Germinal center (tissue), 1 donor: ENCODE measurements around the gene SP3.

Experiments
- DNase-seq: peaks from one replicate; pipeline ENCODE4 v3.0.0; 2012; ENCODE audit warnings: mixed read lengths, low spot score

Gene SP3

DNA sequence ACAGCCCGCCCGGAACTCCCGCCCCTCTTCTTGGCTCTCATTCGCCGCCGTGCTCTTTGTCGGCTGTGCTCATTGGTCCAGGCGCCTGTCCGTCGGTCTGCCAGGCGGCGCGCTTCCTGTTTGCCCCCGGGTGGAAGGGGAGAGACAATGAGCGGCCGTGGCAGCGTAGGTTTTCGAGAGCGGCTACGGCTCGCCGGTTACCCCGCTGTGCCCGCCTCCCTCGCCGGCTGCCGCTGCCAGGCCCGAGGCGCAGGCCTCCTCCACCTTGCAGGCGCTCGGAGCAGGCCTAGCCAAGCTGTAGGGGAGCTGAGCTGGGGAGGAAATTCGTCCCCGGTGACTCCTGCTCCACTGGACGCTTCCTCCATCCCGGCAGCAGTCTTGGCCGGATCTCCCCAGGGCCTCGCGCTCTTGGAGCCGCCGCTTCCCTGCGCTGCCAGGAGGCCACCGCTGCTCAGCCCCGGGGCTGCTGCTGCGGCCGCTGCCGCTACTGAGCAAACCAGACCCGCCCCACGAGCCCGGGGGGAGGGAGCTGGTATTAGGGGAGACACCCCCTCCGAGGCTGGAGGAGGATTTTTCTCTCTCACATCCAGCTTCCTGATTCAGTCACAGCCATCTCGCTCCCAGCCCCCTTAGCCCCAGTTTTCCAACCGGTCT lies at the start of gene SP3:
Gene SP3 (minus strand): TSS at position 2 of the 654 bp plus-strand sequence. CDS start 202 bp downstream, outside the sequence.
- DNase-seq: peak; percentile 99

DNA sequence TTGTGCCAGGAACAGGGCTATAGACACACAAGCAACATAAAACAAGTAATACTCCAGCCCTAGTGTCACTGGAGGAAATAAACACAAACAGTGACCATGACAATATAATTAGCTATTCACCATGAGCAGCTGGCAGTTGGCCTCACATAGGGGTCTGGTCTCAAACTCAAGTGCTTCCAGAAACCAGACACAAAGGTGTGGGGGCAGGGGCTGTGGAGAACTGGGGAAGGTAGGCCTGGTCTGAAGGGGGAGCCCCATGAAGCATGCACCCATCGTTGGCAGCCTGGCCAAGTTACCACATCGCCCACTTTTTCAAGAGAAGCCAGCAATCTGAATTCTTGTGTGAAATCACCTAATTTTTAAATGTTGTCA lies 49.5 kb upstream of the SP3 start:
- DNase-seq: no peak

DNA sequence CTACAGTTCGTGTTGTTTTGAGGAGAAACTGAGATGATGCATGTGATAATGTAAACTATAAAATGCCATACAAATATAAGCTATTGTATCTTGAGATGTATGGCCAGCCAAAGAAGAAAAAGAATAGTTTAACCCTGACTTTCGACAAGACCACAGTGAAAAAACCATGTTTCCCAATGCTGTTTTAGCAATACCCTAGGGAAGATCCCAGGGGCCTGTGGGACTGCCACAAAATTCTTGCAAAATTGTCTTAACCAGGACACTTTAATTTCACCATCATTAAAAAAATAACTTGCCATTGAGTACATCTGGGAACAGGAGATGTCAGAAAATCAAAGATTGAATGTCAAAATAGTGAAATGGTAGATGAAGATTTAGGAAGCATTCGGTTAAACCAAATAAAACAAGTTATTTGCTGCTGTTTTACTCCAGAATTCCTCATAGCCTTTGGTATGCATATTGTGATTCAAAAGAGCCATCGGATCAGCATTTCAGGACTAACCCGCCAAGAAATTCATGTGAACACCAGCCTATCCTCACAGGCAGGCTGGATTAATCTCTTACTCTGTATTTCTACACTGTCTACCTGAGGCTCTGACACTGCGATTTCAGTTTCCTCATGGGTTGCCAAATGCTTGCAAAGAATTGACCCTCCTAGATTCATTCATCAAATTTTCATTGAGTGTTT lies 49.0 kb upstream of the SP3 start:
- no peak for DNase-seq

DNA sequence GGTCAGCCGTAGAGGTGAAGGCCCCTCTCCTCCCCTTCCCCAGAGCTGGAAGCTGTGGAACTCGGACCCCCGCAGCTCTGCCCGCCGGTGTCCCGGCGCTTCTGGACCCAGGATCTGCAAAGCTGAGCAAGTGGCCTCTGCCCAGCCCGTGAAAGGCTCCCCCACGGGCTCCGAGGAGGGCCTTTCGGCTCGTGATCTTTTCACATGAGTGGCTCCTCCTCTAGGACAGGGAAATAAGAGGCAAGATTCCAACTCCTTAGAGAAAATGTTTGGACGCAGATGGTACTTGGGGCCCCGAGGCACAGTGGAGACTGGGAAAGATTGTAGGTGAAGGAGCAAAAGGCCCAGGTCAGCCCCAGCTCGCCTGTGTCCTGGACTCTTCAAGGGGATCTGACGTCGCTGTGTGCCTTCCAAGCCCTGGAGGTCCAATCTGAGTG lies 48.2 kb upstream of the SP3 start:
- no peak for DNase-seq

DNA sequence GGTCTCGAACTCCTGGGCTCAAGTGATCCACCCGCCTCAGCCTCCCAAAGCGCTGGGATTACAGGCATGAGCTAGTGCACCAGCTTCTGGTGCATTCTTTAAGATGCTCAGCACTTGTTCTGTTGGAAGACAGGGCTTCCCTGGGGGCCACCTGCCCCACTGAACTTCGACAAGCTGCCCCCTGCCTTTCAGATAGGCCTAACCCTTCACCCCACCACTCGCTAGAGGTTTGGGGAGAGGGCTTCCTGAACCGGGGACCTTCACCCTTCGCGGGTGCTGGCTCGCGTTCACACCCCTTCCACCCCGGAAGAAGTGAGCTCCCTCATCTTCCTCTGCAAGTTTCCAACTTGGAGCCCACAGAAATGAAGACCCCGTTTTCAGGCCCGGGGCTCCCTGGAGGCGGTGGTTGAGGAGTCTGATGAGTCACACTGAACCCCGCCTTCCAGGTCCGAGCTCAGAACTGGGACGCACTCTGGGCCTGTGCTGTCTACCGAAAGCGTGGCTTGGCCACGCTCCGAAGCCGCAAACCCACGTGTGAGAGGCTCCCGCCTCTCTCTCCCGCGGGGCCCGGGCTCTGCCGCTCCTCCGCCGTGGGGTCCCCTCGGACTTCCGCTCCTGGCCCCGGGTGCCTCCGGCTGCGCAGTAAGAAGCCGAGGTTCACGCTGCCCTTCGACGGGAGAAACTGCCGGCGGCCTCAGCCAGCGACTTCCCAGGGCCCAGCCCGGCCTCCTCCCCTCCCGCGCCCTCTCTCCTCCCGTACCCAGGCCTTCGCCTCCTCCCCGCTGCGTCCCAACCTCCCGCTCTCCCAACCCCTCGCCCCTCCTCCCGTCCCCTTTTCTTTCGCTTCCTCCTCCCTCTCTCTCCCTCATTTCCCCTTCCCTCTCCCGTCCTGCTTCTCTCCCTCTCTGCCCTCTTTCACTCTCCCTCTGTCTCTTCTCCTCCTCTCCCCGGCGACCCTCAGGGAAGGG lies 47.5 kb upstream of the SP3 start:
- DNase-seq: peak; percentile 72

DNA sequence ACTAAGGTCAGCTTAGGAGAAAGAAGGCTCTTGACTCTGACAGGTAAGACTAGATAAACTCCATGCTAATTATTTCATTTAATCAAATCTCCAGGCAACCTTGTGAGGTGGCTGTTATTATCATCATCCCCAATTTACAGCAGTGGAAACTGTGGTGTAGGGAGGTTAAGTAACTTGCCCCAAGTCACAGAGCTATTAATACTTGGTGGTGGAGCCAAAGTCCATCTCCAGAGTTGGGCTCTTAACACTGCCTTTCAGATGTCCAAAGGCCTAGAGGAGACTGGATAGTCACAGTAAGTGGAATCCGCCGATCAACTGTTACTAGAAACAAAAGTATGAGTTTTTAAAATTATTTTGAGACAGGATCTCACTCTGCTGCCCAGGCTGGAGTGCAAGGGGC lies 46.6 kb upstream of the SP3 start:
- no peak for DNase-seq

DNA sequence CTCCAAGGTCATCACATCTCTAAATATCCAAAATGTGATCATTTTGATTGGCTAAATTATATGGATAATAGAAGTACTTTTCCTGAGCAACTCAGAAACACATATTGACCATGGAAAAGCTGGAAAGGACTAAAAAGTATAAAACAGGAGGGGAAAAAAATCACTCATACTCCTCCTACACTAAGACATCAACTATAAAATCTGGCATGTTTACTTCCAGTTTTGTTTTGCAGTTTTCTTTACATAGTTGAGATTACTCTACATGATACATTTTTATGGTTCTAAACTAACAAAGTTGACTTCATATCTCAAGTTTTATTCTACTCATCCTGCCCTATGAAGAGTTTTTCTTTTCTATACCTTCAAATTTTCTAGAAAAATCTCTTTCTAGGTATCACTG lies 46.0 kb upstream of the SP3 start:
- no peak for DNase-seq

DNA sequence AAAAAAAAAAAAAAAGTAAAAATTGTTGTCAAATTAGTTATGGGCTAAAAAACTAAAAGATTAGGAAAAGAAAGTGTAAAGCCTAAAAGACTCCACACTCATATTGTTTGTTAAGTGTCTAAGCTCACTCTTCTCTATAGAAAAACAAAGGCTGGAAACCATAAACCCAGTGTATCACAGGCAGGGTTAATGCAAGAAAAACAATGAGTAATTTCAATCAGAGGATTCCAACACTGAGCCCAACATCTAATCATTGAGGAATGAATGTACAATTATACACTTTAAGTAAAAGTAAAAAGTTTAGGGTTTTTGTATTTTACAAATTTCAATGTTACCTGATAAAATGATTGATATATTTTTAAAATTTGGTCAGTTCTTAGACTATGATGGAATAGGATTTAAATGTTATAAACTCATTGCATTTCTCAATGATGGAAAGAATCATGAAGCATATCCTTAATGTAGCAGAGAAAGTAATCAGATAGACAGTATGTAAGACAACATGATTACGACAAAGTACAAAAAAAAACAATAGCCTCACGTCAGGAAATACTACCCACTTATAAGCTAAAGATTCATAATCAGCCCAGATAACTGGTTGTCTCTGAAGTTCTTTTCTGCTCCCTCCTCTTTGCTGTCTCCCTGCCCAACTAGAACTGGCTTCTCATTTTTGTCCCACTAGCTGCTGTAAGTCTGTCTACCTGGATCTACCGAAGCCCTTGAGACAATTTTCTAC lies 44.5 kb upstream of the SP3 start:
- DNase-seq: no peak

DNA sequence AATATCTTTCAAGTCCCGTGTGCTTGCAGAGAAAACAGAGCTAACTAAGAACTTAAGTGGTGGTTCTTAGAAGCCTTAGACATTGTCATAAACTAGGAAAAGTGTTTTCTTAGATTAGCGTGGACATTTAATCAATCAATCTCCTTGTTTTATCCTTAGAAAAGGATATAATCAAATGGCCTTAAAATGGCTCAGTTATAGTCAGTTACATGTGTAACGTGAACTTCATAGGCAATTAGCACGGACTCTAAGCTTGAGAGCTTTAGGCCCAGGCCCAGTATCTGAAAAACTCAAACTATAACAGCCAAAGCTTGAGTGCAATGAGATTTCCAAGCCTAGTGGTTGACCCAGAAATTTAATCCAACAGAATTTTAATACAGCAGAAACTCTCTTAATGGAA lies 43.5 kb upstream of the SP3 start:
- no peak for DNase-seq

DNA sequence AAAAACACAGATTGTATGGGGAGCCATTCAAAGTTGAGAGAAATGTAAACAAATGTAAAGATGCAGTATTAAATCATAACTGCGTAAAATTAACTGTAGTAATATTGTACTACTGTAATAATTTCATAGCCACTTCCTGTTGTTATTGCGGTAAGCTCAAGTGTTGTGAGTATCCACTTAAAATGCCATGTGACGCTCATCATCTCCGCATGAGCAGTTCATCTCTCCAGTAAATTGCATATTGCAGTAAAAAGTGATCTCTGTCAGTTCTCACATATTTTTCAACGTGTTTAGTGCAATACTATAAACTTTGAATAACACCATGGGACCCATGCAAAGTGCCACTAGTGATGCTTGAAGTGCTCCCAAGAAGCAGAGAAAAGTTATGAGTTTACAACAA lies 41.8 kb upstream of the SP3 start:
- DNase-seq: no peak

DNA sequence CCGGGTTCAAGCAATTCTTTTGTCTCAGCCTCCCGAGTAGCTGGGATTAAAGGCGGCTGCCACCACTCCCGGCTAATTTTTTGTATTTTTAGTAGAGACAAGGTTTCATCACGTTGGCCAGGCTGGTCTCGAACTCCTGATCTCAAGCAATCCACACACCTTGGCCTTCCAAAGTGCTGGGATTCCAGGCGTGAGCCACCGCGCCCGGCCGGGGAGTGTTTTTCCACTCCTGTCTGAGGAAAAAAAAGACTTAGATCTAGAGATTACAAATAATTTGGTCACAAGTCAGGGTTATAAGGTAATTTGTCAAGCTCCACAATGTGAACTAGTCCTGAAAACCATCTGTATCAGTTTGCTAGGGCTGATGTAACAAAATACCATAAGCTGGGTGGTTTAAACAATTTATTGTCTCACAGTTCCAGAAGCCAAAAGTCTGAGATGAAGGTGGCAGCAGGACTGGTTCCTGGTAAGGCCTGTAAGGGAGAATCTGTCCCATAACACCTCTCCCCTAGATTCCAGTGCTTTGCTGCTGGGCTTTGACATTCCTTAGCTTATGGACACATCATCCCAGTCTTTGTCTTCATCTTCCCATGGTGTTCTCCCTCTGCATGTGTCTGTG lies 40.7 kb upstream of the SP3 start:
- DNase-seq: no peak

DNA sequence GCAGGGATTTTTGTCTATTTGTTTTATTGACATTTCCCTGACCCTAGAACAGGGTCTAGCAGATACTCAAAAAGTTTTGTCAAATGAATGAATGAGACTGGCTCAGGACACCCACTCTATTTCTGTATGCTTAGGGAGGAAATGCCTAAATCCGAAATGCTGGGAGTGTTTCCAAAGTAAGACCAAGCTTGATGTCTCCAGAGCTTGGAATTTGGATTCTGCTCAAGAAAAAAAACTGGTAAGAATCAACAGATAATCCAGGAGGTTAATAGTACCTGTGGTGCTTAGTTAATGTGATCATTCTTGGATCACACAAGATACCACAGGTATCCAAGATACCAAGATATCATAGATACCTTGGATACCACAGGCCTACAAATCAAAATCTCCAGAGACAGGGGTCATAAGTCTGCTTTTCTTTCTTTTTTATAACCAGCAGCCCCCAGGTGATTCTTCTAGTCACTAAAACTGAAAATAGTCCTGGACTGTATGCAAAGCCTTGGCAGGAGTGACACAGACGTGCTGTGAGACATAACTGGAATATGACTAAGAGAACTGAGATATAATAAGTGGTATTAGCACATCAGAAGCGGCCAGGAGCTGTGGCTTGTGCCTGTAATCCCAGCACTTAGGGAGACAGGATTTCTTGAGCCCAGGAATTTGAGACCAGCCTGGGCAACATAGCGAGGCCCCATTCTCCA lies 39.9 kb upstream of the SP3 start:
- DNase-seq: no peak

DNA sequence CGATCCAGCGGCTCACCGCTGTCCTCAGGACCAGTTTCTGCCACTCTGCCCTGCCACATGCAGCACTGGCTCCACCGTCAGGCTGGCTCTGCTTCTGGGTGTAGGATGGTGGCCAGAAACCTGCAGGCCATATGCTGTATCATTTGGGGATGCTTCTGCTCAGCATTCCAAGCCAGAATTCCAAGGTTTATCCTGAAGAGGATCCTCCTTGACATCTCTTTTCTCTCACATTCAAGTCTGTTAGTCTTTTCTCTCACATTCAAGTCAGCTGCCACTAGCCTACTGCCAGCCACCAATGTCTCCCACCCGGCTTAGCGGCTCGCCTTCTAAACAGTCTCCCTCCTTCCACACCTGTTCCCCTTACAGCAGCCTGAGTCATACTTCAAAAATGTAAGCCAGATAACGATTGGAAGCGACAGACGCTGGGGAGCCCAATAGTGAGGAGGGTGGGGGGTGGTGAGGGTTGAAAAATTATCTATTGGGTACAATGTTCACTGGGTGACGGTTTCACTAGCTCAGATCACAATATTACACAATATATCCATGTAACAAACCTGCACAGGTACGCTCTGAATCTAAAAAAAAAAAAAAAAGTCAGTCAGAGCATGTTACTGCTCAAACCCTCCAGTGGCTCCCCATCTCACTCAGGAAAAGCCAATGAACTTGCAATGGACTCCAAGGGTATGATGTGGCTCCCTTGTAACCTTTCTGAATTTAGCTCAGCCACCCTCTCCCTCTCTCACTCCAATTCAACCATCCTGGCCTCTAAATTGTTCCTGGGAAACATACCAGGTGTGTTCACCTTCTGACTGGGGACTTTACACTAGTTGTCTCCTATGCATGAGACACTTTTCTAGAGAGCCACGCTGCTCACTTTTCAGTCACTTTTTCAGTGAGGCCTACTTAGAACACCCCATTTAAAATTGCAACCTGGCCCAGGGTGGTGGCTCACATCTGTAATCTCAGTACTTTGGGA lies 38.8 kb upstream of the SP3 start:
- no peak for DNase-seq

DNA sequence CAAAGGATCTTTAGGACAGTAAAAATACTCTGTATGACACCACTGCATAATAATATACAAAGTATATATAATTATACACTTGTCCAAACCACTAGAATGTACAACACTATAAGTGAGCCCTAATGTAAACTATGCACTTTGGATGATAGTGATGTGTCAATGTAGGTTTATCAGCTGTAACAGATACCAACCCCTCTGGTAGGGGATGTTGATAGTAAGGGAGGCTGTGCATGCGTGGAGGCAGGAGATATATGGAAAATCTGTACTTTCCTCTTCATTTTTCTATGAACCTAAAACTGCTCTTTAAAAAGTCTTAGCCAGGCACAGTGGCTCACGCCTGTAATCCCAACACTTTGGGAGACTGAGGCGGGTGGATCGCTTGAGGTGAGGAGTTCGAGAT lies 37.5 kb upstream of the SP3 start:
- DNase-seq: no peak

DNA sequence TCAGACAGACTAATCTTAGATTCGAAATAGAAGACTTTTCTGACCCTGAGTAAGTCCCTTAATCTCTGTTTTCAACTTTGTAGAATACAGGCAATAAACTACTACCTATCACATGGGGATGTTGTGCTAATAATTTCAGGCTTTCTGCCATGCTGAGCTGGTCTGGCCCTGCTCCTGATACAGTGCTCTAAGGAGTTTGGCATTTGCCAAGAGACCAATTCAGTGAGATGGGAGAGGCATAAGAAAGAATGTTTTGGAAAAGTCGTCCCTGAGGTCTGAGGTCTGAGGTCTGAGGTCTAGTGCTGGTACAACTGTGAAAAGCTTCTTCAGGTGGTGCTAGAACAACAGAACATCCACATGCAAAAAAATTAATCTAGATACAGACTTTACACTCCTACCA lies 35.9 kb upstream of the SP3 start:
- no peak for DNase-seq

DNA sequence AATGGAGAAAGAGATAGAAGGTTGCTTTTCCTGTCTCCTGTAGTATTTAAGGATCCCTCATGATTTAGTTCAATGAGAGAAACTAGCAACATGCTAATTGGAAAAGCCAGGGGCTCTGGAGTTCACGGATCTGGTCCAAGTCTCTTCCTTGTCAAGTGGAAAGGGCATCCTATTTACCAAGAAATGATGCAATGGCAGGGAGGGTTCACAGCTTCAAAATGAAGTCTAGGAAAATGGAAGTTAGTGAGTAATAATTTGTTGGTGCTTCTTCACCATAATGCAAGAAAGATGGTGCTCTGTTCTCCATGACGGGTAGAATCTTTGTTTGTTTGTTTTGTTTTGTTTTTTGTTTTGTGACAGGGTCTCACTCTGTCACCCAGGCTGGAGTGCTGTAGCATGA lies 34.6 kb upstream of the SP3 start:
- no peak for DNase-seq

DNA sequence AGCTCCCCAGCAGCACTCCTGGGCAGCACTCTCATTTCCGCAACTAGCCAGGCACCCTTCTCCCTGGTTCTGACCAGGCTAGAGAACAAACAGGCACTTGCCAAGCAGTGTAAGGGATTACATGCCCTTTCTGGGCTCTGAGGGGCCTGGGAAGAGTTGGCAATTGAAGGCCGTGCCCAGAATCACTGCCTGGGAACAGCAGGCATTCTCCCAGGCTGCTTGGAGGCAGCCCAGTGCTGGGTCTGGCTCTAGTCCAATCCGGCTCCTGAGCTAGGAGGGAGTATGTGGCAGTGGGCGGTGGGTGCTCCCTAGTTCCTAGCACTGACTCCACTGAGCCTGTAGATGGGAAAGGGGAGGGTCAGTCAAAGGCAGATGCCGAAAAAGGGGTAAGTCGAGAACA lies 34.1 kb upstream of the SP3 start:
- no peak for DNase-seq

DNA sequence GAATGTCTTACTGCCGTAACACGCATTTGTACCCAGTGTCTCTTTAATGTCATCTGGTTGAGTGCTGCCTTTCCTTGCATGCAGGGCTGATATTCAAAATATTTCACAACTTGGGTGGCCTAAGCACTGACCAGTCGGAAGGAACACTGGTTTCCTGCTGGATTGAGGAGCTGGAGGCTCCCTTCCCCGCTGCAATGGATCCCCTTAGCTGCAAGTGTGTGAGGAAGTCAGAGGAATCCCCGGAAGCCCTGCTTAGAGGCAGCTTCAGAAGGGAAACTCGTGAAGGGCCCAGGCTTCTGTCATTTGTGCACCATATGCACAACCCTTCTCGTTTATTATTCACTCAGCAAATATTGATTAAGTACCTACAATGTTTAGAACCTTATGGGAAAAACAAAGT lies 33.2 kb upstream of the SP3 start:
- no peak for DNase-seq

DNA sequence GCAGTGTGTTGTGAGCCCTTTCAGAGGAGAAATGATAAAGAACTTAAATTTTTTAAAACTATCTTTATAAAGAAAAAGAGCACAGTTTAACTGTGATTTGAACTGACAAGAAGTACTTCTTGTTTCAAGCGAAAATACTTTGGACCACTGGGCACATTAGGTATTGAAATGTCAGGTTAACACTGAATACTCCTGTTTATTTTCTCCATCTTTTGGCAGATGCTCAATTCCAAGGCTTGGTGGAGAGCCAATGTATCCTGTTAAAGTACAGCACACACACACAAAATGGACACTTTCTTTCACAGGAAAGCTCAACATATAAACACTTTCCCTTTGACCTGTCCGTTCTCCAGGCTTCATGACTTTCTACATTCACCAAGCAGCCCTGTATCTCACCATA lies 32.6 kb upstream of the SP3 start:
- no peak for DNase-seq

DNA sequence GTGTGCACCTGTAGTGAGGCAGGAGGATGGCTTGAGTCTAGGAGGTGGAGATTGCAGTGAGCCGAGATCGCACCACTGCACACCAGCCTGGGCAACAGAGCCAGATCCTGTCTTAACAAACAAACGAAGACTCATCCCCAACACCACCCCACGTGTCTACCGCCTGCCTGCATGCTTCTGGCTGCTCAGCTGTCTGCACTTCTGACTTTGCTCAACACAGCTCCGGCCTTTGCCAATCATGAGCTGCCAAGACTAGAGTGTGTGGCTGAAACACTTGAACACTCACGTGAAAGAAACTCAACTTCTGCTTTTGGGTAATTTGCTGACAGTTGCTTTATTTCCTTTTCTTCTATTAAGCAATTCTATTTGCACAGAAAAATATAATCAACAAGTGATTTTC lies 32.1 kb upstream of the SP3 start:
- peak; percentile 89 for DNase-seq
